GM12878 (cell line): ENCODE results near the gene LARP4.

ENCODE experiments used
- BCL11A ChIP-seq: IDR thresholded peaks from 2 replicates; pipeline ENCODE4 v1.6.1; 2011; ENCODE audit warnings: low read depth, low read length
- ETV6 ChIP-seq, 2 experiments: fragments of 450-650 bp in 1 of 2; IDR thresholded peaks in 1 of 2; conservative IDR thresholded peaks in 1 of 2; 2 replicates each; pipeline ENCODE4 v1.6.1; 2014; ENCODE audit warnings: antibody characterized with exemption in 1 of 2, borderline replicate concordance in 1 of 2, low read depth in 1 of 2, mild to moderate bottlenecking in 1 of 2, moderate library complexity in 1 of 2
- EZH2 ChIP-seq: IDR thresholded peaks from 2 replicates; pipeline ENCODE4 v1.6.1; 2012; ENCODE audit warnings: low read depth, mild to moderate bottlenecking, control low read depth, inconsistent platforms, low read length, borderline replicate concordance; ENCODE audit not compliant: control insufficient read depth
- SPI1 ChIP-seq: IDR thresholded peaks from 2 replicates; pipeline ENCODE4 v1.6.1; 2011; ENCODE audit warnings: low read depth, mild to moderate bottlenecking, low read length, moderate library complexity, borderline replicate concordance; ENCODE audit not compliant: insufficient read depth
- TAF1 ChIP-seq: IDR thresholded peaks from 2 replicates; pipeline ENCODE4 v1.6.1; 2011; ENCODE audit warnings: mild to moderate bottlenecking, low read depth, low read length, borderline replicate concordance
- TCF12 ChIP-seq: IDR thresholded peaks from 2 replicates; pipeline ENCODE4 v1.6.1; 2011; ENCODE audit warnings: low read depth, mild to moderate bottlenecking, low read length

DNA sequence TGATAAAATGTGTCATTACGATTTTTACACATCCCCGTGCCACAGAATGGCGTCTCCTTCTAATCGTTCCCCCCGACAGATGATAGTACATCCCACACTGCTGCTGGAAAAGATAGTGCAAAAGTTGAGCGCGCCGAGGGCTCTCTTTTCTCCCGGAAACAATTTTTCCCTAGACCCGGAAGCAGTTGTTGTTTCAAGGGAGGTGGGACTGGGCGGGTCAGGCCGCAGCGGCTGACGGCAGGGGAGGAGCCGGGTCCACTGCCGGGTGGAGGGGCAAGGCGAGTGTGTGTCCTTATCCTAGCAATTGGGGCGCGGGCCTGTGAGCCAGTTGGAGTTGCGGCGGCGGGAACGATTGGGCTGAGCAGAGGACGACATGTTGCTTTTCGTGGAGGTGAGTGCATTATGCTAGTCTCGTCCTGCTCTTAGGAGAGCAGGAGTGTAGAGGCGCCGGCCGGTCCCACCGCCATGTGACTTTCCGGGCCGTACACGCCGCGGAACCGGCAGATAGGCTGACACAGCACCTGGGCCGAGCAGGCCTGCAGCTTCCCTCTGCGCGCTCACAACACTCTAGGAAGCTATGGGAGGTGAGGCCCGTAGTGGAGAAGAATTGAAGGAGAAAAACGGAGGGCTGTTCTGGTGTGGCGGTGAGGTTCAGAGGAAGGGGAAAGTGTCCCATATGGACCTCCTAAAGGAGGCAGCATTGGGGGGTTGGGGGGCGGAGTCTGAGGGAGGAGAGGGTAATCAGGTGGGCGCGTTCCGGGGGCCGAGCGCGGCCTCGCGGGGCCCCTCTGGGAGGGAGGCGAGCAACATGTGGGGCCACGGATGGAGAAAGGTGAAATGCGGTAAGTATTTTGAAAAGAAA, at the start of gene LARP4:
- no peak for TF ChIP-seq TCF12
- TF ChIP-seq TAF1 = peak; percentile 65
- TF ChIP-seq SPI1 = no peak
- TF ChIP-seq EZH2 = no peak
- no peak for TF ChIP-seq BCL11A
- no peak for TF ChIP-seq ETV6 (conservative IDR thresholded peaks at IDR 0.05 in 1 of 2, IDR thresholded peaks at IDR 0.05 in 1 of 2; ENCODE audit: borderline replicate concordance in 1 of 2, low read depth in 1 of 2)
